HuH-7 (cell line): Measurements from ENCODE around the gene SNPH.
"Not testable (repeated sequence)": the region's sequence is repeated elsewhere in the genome, so short reads cannot be mapped to it uniquely, and the experiment has no call there.

ENCODE experiments used
- DNase-seq: peaks from one replicate; pipeline ENCODE4 v3.0.0; 2011; ENCODE audit warnings: low spot score

The SNPH gene

DNA sequence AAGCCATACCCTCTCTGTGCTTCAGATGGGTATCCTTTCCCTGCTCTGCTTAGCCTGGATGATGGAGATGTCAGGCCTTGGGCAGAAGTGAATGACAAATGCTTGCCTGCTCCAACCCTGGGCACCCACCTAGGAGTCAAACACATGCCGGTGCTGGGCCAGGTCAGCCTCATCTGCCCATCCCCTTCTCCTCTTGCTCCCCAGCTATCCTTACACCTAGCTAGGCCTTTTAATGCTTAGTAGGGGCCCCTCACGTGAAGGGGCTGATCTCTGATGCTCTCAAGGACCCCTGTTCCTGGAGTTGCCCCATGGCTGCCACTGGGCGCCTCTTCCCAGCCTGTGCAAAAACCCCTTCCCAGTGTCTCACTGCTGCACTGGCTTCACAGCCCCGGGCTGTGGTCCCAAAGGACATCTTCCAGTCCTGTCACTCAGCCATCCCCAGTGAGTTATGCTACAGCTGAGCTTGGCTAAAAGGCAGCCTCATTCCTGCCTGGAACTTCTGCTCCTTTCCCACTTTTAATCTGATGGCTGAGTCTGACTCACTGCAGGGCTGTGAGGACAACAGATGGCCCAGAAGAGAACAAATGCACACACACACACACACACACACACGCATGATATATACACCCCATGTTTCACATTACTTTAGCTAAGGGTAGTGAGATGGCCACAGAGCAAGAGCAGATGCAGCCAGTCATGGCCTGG is 75.6 kb downstream of the SNPH start:
- no peak for DNase-seq

DNA sequence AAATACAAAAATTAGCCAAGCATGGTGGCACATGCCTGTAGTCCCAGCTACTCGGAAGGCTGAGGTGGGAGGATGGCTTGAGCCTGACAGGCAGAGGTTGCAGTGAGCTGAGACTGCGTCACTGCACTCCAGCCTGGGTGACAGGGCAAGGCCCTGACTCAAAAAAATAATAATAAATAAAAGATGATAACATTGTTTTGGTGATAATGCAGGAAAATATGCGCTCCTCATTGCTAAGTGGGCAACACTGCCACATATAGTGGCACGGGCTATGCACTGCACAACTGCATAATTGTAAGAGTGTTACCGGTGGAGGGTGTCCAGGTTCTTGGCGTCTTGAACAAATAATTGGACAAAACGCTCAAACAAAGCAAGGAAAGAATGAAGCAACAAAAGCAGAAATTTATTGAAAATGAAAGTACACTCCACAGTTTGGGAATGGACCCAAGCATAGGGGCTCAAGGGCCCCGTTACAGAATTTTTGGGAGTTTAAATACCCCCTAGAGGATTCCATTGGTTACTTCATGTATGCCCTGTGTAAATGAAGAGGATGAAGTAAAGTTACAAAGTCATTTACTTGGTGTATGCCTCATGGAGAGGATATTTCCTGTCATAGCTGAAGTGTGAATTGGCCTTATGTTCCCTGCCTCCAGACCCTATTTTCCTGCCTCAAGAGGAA is 77.5 kb downstream of the SNPH start:
- DNase-seq = not testable (repeated sequence)

DNA sequence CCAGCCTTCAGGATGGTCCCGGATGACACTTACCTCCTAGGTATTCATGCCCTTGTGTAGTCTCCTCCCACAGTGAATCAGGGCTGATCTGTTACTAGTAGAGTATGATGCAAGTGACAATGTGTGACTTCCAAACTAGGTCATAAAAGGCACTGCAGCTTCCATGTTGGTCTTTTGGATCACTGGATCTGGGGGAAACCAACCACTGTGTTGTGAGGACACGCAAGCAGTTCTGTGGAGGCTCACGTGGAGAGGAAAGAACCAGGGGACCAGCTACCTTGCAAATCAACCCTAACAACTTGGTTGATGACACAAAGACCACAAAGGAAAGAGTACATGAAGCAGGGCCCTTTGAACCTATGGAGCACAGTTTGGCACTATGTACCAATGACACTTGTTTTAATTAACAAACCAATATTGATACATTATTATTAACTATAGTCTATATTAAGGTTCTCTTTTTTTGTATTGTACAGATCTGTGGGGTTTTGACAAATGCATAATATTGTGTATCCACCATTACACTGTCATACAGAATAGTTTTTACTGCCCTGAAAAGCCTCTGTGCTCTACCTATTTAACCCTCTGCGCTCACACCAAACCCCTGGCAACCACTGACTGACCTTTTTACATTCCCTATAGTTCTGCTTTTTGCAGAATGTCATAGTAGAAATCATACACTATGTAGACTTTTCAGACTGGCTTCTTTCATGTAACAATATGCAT is 79.1 kb downstream of the SNPH start:
- DNase-seq = no peak

DNA sequence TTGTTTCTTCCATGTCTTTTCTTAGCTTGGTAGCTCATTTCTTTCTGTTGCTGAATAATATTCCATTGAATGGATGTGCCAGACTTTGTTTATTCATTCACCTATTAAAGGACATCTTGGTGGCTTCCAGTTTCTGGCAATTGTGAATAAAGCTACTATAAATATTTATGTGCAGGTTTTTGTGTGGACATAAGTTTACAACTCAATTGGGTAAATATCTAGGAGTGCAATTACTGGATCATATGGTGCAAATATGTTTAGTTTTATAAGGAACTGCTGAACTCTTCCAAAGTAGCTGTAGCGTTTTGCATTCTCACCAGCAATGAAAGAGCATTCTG is 79.6 kb downstream of the SNPH start:
- DNase-seq = no peak

DNA sequence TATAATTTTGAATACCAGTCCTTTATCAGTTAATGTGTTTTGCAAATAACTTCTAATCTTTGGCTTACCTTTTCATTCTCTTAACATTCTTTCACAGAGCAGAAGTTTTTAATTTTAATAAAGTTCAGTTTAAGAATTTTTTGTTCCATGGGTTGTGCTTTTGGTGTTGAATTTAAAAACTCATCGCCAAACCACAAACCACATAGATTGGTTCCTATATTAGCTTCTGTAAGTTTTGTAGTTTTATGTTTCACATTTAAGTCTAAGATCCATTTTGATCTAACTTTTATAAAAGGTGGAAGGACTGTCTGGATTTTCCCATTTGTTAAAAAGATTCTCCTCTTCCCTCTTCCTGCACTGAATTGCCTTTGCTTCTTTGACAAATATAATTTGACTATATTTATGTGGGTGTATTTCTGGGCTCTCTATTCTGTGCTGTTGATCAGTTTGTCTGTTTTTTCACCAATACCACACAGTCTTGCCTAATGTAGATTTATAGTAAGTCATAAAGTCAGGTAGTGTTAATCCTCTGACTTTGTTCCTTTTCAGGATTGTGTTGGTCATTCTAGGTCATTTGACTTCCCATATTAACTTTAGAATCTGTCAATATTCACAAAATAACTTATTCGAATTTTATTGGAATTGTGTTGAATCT is 80.3 kb downstream of the SNPH start:
- DNase-seq = no peak

DNA sequence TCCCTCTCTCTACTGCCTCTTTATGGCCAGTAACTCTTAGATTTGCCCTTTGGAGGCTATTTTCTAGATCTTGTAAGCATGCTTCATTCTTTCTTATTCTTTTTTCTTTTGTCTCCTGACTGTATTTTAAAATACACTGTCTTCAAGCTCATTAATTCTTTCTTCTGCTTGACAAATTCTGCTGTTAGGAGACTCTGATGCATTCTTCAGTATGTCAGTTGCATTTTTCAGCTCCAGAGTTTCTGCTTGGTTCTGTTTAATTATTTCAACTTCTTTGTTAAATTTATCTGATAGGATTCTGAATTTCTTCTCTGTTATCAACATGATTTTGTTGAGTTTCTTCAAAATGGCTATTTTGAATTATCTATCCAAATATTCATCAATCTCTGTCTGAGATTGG is 87.9 kb downstream of the SNPH start:
- DNase-seq = no peak

DNA sequence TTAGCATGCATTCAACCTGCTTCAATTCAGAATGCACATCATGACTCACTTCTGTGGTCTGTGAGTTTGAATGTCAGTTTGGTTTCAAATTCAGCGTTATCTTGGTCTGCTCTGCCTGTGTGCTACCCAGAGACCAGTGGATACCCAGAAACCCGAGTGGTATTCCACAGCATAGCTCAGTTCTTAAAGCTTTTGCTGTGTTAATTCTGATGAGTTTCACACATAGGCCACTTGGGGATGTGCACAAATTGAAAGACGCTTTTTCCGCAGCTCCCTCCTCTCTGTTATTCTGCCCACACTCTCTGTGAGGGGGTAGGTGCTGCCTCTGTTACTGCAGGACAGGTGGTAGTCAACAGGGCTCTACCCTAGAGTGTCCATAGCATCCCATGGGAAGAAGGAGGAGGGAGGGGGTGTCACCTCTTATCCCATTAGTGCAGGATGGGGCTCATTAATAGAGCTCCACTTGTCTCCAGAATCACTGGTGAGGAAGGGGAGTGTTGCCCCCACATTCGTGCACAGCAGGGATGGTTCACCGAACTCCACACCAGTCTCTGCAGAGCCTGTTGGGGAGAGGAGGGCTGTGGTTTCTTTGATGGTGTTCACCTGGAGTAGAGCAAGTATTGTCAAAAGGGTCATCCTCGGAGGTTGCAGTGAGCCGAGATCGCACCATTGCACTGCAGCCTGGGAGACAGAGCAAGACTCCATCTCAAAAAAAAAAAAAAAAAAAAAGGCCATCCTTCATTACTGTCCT is 92.0 kb downstream of the SNPH start:
- DNase-seq = no peak
